ENCODE data around the gene HSD17B13. TPM values are rescaled to one million over a fixed set of nuclear protein-coding genes. Genes with fewer than 3 reads are reported as not detected.

Gene HSD17B13
- total and polyA plus RNA-seq, 2 of the 13 experiments (the other 11 are each of a cell fraction or from before 2014, with no cell fraction given): 0.04 to 0.15 TPM

GRCh38 chr4:87270144-87270543 lies 52.5 kb downstream of the HSD17B13 start (continued):
- no peak for TF ChIP-seq ZNF280D (CRISPR knock-in tag; IDR thresholded peaks at IDR 0.05)
- TF ChIP-seq HMG20B (CRISPR knock-in tag; conservative IDR thresholded peaks at IDR 0.05): no peak
- TF ChIP-seq ZFP41 (CRISPR knock-in tag; IDR thresholded peaks at IDR 0.05; ENCODE audit: borderline replicate concordance): no peak
- no peak for TF ChIP-seq NPAS2 (CRISPR knock-in tag; IDR thresholded peaks at IDR 0.05; ENCODE audit: borderline replicate concordance)
- TF ChIP-seq KLF15 (CRISPR knock-in tag; IDR thresholded peaks at IDR 0.05; ENCODE audit: borderline replicate concordance): no peak
- TF ChIP-seq SOX5 (CRISPR knock-in tag; IDR thresholded peaks at IDR 0.05; ENCODE audit: borderline replicate concordance): no peak
- TF ChIP-seq, protein P1, sequence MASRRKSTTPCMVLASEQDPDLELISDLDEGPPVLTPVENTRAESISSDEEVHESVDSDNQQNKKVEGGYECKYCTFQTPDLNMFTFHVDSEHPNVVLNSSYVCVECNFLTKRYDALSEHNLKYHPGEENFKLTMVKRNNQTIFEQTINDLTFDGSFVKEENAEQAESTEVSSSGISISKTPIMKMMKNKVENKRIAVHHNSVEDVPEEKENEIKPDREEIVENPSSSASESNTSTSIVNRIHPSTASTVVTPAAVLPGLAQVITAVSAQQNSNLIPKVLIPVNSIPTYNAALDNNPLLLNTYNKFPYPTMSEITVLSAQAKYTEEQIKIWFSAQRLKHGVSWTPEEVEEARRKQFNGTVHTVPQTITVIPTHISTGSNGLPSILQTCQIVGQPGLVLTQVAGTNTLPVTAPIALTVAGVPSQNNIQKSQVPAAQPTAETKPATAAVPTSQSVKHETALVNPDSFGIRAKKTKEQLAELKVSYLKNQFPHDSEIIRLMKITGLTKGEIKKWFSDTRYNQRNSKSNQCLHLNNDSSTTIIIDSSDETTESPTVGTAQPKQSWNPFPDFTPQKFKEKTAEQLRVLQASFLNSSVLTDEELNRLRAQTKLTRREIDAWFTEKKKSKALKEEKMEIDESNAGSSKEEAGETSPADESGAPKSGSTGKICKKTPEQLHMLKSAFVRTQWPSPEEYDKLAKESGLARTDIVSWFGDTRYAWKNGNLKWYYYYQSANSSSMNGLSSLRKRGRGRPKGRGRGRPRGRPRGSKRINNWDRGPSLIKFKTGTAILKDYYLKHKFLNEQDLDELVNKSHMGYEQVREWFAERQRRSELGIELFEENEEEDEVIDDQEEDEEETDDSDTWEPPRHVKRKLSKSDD (CRISPR knock-in tag; IDR thresholded peaks at IDR 0.05; ENCODE audit: low read depth): no peak
- no peak for TF ChIP-seq CAMTA2 (CRISPR knock-in tag; IDR thresholded peaks at IDR 0.05; ENCODE audit: borderline replicate concordance)
- no peak for TF ChIP-seq AKAP8 (CRISPR knock-in tag; IDR thresholded peaks at IDR 0.05)
- no peak for TF ChIP-seq RAD51 (IDR thresholded peaks at IDR 0.05; ENCODE audit: borderline replicate concordance)
- TF ChIP-seq TOE1 (CRISPR knock-in tag; IDR thresholded peaks at IDR 0.05): no peak
- TF ChIP-seq HNRNPK (IDR thresholded peaks at IDR 0.05; ENCODE audit: low read depth, low read length, poor library complexity, severe bottlenecking): no peak
- no peak for TF ChIP-seq FOXK2 (IDR thresholded peaks at IDR 0.05)
- TF ChIP-seq MEIS2 (CRISPR knock-in tag; IDR thresholded peaks at IDR 0.05): no peak
- no peak for TF ChIP-seq ZNF547 (CRISPR knock-in tag; IDR thresholded peaks at IDR 0.05)
- no peak for TF ChIP-seq ZBTB46 (CRISPR knock-in tag; IDR thresholded peaks at IDR 0.05; ENCODE audit: borderline replicate concordance)
- no peak for TF ChIP-seq ZSCAN12 (CRISPR knock-in tag; IDR thresholded peaks at IDR 0.05)
- TF ChIP-seq PHB2 (IDR thresholded peaks at IDR 0.05; ENCODE audit: partially characterized antibody): no peak
- TF ChIP-seq THAP8 (CRISPR knock-in tag; IDR thresholded peaks at IDR 0.05; ENCODE audit: borderline replicate concordance): no peak
- TF ChIP-seq ZNF660 (CRISPR knock-in tag; IDR thresholded peaks at IDR 0.05; ENCODE audit: borderline replicate concordance, low read depth): no peak
